SIG-M5 (cell line): ENCODE results near the gene LRRC8E.

Source experiments
- DNase-seq: peaks from one replicate; lab custom pipeline; 2025; lab: John Stamatoyannopoulos, UW

The LRRC8E gene

GRCh38 chr19:7888145-7888825, at the start of gene LRRC8E:
LRRC8E (plus strand) TSS chr19:7888510; CDS start chr19:7895604, 7,094 bp downstream.
- DNase-seq, result no peak

GRCh38 chr19:7839476-7839875, 48.8 kb upstream of the LRRC8E start:
- DNase-seq, result no peak

- DNase-seq, result no peak
Observed at GRCh38 chr19:7840629-7841028, 47.7 kb upstream of the LRRC8E start.

- no peak for DNase-seq
Observed at GRCh38 chr19:7841751-7842660, 46.3 kb upstream of the LRRC8E start.

GRCh38 chr19:7842661-7843294, 45.5 kb upstream of the LRRC8E start:
- no peak for DNase-seq

- DNase-seq, result no peak
Observed at GRCh38 chr19:7843521-7843920, 44.8 kb upstream of the LRRC8E start.

GRCh38 chr19:7844405-7844804, 43.9 kb upstream of the LRRC8E start:
- no peak for DNase-seq

GRCh38 chr19:7844951-7845350, 43.4 kb upstream of the LRRC8E start:
- DNase-seq, result no peak

GRCh38 chr19:7845390-7846154, 42.7 kb upstream of the LRRC8E start:
- DNase-seq, result no peak

- no peak for DNase-seq
Observed at GRCh38 chr19:7846155-7846646, 42.1 kb upstream of the LRRC8E start.

GRCh38 chr19:7847664-7848063, 40.6 kb upstream of the LRRC8E start:
- no peak for DNase-seq

GRCh38 chr19:7848779-7849457, 39.4 kb upstream of the LRRC8E start:
- no peak for DNase-seq

GRCh38 chr19:7849631-7849999, 38.7 kb upstream of the LRRC8E start:
- no peak for DNase-seq

GRCh38 chr19:7850000-7850813, 38.1 kb upstream of the LRRC8E start:
- DNase-seq, result no peak

- DNase-seq, result no peak
Observed at GRCh38 chr19:7850945-7851622, 37.2 kb upstream of the LRRC8E start.

- DNase-seq, result no peak
Observed at GRCh38 chr19:7851623-7852500, 36.4 kb upstream of the LRRC8E start.

- no peak for DNase-seq
Observed at GRCh38 chr19:7852851-7853769, 35.2 kb upstream of the LRRC8E start.

GRCh38 chr19:7853770-7854128, 34.6 kb upstream of the LRRC8E start:
- DNase-seq, result no peak
